Measurements from ENCODE around the gene GALNT10.

The GALNT10 gene

DNA sequence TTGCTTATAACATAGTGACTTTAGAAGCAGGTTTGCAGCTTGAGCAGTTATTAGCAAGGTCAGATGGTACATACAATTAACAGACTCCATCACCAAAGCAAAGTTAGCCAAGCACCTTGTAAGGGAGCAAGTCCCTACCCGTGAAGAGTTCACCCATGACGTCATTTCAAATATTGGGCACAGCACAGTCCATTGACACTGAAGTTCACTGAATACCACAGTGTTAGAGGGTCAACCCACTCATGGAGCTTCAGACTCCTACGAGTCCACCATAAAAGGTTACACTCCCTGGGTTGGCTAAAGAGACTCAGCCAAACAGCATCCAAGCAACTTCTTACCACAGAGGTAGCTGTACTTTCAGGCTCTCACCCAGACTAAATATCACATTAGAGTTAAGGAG, 77.5 kb downstream of the GALNT10 start:
- DNase-seq: no peak

DNA sequence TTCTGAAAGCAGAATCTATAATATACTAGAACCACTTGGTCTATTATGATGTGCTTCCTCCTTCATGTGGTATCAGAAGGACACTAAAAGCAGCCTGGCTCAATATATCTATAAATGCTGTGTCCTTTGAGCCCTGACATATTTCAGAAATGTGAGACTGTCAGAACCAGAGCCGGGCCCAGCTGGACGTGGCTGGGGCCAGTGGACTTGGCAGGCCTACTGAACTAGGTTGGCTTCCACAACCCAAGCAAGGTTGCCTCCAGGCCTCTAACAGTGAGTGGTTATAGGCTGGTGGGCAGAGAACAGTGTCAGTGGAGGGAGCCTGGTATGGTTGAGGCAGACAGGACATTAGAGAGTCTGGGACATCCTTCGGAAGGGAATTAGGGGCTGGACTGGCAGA, 78.9 kb downstream of the GALNT10 start:
- no peak for DNase-seq

DNA sequence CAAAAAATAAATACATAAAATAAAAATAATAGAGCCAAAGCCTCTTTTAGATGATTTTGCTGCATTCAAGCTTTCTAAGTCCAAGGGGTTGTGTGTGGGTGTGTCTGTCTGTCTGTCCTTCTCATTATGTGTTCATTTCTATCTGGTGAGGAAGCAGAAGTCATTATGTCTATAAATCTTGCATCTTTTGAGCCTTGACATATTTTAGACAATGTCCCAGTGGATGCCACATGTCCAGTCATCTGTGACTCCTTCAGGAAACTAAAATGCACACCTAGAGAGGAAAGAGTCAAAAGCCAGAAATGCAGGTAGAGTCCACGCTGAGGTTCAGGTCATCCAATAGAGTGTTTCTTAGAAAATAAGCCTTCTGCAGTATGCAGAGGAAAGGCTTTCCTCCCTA, 80.9 kb downstream of the GALNT10 start:
- no peak for DNase-seq

DNA sequence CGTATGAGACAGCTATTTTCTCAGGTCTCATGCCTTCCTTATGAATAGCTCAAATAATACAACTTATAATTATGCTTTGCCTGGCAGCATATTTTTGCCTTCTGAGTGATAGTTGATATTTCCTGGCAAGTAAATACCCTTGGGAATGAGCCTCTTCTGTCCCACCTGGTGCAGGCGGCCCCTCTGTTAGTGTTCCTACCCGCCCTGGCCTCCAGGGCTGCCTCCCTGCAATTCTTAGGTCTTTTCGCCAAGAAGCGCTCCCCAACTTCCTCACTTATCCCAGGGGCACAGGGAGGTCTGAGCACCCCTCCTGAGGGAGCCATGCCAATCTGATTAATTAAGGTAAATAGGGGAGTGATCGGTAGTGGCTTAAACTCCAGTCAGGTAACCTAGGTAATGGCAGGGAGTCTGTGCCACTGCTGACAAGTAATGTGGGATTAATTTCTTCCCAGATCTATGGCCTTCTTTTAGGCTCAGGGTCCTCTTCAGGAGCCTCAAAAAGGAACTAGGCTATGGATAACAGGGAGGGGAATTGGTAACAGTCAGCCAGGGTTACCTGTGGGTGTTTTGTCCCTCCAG, 81.5 kb downstream of the GALNT10 start:
- DNase-seq: no peak

DNA sequence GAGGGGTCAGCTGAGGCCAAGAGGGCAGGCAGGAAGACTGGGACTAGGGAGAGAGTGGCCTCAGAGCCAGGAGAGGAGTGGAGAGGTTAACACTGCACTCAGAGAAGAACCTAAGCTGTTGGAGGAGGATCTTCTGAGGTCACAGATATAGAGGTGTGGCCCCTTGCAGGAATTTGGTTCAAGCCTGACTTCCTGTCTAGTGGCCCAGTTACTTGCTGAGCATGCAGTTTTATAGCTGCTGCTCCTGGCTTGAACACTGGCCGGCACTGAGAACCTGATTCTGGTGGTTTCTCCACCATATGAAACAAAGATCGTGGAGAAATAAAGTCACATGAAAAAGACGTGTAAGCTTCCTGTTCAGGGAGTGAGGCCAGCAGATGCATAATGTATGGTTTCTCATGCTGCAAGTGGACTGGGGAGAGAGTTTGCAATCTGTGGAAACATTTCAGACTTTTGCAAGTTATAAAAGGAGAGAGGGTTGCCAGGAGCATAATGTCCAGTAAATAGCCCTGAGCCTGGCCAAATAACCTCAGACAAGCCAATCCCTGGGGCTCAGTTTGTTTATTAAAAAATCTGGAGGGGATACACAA, 82.6 kb downstream of the GALNT10 start:
- peak; percentile 63 for DNase-seq

DNA sequence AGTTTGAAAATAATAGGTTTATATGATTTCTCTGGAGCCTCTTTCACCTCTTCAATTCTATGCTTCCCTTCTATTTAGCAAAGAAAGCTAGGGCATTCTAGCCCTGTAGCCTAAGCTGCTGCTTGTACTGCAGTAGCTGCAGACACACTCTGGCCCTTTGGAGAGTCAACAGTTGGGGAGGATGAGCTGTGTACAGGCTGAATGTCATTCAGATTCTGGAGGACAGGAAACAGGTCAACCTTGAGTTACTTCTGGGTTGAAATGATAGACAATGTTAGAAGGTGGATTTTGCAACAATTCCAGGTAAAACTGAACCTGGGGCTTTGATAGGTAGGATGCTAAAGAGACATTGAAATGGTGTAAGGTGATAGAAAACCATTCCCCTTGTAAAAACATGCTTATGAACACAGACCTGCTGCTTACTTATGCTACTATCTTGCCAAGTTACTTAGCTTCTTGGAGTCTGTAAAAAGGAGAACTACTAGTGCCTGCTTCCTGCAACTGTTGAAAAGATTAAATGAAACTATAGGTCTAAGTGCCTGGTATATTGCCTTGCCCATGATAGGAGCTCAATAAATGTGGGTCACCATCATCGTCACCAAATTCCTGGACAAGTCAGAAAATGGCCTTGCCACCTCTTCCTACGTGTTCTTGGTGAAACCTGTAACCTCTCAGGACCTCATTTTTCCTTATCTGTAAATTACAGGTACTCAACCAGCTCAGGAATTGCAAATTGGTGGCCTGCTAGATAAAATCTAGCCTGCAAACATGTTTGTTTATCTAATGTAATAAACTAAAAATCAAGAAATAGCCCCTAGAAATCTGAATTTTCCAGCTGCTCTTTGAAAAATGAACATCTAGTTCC, 83.7 kb downstream of the GALNT10 start:
- DNase-seq: no peak

DNA sequence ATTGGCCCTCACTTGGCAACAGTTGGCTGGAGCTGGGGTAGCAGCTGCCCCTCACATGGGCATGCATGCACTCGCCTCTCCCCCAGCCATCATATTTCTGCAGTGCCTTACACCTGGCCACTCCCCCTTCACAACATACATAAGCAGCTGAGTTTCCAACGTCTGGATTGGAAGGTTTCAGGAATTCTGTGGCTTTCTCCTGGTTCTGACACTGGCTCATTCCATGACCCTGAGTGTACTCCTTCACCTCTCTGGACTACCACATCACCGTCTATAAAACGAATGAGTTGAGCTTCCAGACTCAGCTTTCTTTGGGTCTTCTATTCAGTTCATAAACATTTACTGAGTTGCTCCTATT, 84.3 kb downstream of the GALNT10 start:
- no peak for DNase-seq

DNA sequence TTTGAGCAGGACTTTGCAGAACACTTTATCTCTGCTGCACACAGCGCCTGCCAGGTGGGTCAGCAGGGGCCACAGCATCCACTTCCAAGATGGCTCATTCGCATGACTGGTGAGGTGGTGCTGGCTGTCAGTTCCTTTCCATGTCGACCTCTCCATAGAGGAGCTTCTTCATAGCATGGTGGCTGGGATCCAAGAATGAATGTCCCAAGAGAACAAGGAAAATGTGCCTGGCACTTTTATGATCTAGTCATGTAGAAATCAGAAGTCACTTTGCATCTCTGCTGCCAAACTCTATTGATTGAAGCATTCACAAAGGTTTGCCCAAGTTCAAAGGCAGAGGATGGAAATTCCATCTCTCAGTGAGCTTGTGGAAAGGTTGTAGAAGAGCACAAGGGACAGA, 85.0 kb downstream of the GALNT10 start:
- DNase-seq: no peak

DNA sequence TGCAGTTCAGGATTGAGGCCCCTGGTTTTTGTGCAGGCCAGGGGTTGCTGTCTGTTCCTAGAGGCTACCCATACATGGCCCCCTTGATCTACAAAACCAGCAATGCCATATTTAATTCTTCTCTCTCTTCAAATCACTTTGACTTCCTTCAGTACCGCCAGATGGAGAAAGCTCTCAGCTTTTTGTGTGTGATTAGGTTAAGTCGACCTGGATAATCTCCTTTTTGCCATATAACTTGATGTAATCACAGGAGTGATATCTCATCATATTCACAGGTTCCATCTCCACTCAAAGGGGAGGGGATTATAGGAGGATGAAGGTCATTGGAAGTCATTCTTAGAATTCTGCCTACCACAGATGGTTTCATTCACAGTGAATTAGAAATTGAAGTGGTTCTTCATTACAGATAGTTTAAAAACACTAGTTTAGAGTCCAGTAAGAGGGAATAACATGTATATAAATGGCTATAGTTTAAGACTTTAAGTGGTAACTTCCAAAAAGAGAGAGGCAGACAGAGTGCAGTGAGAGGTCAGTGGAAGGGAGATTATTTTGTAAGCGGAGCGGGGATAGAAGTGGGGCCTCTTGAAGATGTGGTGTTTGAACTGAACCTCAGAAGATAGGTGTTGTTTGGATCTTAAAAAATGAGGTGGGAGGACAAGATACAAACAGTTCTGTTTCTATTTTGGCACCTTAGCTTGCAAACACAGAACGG, 85.9 kb downstream of the GALNT10 start:
- DNase-seq: no peak

DNA sequence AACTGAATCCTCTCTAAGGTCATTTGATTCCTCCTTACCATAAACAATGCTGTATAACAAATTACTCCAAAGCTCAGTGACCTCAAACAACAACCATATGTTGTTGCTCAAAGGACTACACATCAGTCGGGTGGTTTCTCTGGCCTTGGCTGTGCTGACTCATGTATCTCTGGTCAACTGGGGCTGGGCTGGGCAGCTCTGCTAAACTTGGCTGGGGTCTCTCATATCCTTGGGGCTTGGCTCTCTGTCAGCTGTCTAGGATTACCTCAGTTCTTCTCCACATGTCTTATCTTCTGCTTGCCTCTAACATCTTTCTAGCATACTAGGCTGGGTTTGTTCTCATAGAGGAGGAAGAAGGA, 86.4 kb downstream of the GALNT10 start:
- DNase-seq: peak; percentile 68

DNA sequence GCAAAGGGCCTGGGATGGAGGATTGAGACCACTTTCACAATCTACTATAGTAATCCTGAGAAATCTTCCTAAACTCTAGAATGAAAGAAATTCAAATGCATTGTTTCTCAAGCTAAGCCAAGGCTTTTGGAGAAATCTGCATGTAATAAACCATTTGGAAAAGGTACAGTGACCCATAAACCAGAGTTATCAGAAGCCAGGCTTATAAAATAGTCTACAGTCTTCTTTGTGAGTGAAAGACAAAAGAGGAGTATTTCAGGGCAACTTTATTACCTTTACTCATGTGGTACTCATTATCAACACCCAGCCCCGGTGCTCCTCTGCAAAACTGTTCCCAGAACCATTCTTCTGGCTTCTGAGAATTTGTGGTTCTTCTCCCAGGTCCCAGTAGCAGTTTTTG, 87.0 kb downstream of the GALNT10 start:
- DNase-seq: no peak

DNA sequence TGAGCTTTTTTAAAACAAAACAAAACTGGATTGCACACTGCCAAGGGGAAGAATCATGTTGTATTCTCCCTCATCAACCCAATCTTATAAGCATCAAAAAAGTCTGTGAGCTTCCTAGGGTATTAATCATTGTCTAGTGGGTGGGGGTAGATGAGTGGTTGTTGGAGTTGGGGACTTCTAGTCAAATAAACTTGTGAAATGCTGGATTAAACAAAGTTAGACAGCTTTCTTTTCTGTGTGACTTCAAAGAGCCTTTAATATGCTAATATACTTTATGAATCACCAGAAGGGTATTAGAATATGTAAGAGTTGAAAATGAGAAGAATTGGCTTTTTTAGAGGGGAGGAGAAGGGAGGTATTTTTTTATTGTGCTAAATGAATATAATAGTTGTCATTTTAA, 87.7 kb downstream of the GALNT10 start:
- no peak for DNase-seq

DNA sequence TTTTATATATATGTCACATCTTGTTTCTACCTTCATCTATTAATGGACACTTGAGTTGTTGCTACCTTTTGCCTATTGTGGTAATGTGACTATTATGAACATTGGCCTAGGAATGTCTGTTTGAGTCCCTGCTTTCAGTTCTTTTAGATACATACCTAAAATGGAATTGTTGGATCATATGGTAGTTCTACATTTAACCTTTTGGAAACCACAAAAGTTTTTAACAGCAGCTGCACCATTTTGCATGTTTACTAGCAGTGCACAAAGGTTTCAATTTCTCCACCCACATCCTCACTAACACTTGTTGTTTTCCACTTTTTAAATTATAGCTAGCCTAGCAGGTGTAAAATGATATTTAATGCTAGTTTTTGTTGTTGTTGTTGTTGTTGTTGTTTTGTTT, 88.4 kb downstream of the GALNT10 start:
- no peak for DNase-seq

DNA sequence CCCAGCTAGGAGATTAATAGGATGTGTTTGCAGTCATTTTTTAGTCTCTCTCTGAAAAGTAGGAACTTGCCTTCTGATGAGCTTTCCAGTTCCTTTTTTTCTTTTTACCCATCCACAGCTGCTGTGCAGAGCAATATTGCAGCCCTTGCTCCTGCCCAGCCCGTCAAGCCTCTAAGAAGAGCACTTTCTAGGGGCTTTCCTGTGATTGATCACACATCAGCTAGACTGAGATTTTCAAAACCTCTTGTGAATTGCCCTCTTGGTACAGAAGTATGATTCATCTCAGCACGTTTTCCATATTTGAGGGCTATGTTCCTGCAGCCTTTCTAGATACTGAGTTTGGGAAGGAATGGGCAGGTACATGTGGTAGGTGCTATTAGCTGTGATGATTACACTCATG, 93.9 kb downstream of the GALNT10 start:
- DNase-seq: no peak

DNA sequence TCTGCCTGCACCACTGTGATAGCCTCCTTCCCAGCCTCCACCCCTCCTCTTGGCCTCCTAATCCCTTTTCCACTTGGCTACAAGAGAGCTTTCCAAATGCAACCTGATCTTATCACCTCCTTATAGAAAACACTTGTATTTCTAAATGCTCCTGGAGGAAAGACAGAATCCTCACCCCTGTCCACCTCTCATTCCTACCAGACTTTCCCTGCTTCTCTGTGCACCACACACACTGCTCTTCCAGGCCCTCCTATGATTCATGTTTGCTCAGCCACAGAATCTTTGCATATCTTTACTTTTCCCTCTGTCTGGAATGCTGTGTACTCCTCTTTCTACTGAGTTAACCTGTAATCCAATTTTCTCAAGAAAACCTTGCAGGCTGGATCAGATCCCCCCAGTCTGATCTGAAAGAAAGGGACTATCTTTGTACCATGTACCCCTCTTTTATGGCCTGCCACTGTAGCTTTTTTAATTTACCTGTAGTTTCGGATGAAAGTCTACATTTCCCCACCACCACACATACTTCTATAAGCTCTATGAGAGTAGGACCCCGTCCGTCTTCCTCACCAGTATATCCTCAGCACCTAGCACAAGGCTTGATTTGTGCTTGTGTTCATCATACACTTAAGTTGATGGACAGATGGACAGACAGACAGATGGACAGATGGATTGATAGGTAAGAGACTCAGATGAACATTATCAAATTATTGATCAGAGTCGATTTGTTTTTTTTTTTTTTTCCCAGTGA, 95.3 kb downstream of the GALNT10 start:
- no peak for DNase-seq

DNA sequence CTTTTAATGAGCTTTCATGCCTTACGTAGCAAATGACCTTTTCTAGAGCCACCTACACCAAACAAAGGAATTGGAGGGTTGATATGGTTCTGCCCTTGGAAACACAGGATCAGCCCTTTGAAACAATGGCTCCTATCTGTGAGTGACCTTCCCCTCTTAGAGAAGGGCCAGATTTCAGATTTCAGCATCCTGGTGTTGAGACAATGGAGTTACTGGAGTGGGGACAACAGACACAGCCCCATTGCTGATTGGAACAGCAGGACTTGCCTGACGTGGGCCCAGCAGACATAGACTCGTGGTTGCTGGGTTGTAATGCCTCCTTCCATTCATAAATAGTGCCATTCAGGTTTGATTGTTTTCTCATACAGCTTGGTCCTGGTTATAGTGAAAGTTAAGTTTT, 96.0 kb downstream of the GALNT10 start:
- no peak for DNase-seq

DNA sequence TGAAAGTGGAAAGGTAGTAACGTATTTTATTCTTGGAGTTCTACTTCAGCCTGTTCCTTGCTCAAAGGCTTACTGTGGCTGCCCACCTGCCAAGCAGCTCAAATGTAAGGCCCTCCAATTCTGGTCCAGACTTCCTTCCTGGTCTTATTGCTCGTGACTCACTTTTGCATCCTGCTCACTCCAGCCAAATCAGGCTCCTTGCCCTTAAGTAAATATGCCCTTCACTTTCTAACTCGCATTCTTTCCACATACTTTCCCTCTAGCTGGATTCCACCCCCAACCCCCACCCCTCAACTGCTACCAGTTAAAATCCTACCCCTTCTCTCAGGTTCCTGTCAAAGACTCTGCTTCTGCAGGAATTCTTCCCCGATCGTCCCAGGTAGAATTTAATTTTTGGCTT, 96.6 kb downstream of the GALNT10 start:
- peak; percentile 51 for DNase-seq

DNA sequence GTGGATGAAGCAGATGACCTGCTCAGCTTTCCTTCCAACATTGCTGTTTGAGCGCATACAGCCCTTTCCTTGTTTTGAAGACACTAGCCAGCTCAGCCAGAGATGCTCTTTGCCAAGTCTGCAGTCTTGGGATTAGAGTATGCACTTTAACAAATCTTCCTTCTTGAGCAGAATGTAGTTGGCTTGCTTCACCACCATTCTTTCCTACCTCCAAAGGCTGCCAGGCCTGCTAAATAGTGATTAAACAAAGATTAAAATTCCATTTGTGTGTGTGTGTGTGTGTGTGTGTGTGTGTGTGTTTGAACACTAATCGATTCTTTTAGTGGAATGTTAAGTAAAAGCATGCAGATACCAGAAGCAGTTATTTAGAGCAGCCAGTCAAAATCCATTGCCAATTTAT, 97.6 kb downstream of the GALNT10 start:
- peak; percentile 77 for DNase-seq

DNA sequence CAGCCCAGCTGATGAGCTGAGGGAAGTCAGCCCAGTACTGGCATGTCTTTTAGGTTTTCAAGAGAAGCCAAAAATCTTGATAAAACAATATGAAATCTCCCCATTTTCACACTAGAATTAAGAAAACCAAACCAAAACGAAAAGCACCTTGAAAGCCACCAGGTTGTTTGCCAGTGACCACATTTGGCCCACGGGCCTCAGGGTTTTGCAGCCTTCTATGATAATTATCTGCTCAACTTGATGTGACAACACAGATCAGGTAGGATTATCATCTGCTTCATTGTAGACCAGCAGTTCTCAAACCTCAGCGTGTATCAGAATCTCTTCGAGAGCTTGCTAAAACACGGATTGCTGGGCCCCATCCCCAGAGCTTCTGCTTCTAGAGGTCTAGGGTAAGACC, 101.4 kb downstream of the GALNT10 start:
- DNase-seq: no peak

DNA sequence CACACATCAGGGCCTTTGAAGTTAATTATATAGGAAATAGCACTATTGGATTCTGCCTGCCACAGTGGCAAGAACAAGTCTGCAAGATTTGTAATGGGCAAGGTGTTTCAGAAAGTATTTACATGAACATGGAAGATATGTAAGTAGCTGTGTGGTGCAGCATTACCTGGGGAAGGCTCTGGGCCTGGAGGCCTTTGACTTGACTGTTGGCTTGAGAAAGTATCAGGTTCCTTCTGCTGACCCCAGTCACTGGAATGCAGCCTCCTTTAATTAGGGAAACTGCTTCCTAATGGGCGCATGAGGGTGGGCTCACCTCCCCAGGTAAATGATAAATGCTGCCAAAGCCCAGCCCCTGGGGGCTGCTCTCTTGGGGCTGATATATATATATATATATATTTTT, 102.7 kb downstream of the GALNT10 start:
- no peak for DNase-seq

DNA sequence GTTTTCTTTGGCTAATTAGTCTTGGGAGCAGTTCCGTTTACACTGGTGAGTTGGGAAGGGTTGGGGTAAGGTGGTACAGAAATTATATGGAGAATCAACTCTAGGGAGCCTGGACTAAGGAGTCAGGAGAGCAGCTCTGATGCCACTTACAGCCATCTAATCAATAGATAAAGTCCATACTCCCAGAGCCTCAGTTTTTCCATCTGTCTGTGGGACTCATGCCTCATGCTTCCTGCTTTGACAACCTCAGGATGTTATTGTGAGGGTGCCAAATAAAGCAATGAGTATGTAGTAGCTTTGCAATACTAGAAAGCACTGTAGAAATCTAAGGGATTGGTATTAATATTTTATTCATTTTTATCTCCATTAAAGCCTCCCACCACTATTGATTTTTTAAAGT, 105.0 kb downstream of the GALNT10 start:
- DNase-seq: no peak

DNA sequence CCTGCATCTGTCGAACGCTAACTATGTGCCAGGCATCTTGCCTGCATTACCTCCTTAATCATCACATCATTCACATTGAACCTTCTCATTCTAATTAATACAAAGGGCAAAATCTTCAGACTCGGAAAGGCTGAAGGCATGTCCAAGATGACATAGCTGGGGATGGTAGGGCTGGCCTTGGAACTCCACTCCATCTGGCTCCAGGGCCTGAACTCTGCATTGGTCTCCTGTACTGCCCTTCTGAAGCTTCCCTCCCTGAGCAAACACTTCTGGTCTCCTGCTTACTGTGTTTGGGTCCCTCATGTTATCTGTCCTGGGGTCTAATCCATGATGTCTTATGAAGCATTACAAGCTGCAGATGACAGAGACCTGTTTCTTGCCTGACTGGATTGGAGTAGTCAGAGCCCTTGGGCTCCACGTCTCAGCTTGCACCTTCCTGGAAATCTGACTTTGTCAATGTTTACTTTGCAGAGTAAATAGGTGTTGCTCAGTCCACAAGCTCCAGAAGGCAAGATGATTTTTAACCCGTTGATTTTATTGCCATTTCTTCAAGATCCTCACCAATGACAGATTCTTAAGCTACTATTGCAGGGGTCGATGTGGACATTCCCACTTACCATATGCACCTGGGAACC, 106.1 kb downstream of the GALNT10 start:
- no peak for DNase-seq

DNA sequence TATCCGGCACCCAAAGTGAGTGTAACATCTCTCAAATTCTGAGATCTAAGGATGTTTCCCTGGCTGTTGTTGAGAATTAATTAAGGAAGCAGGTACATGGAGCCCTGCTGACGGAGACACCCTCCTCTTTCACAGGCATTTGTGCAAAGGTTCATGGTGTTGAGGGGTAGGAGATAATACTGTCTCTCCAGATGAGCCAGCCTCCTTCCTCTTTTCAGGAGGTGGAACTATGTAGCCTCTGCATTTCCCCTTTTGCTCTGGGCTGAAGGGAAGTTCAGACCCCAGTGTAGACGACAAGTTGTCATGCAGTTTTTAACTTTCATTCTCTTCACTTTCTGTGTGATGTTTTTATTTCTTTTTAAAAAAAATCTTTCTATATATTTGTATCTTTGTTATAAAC, 107.5 kb downstream of the GALNT10 start:
- DNase-seq: no peak
